HCT116 (cell line): ENCODE data around the gene KPNA2. TPM values are rescaled to one million over a fixed set of nuclear protein-coding genes. Genes with fewer than 3 reads are reported as not detected.
"Not testable (repeated sequence)": the region's sequence is repeated elsewhere in the genome, so short reads cannot be mapped to it uniquely, and the experiment has no call there.

ENCODE experiments used
- ATAC-seq: fragments of 200-7000 bp; cut with Tn5 transposase; 2 replicates; pipeline ENCODE4 v1.9.1; 2020; ENCODE audit warnings: mild to moderate bottlenecking, moderate library complexity
- BruUV-seq: library from RNA; stranded (reverse); fragments of 400-500 nt; replicated peaks from 2 replicates; lab custom pipeline; 2021; lab: Mats Ljungman, UMichigan
- CTCF ChIA-PET: fragments of 300-600 bp; sonication (Branson Sonifier 250); formaldehyde crosslinking; loops from one replicate; lab custom pipeline; 2021; ENCODE audit warnings: antibody characterized with exemption; lab: Charles Lee
- POLR2A ChIA-PET: fragments of 300-600, 350-600 bp; sonication (Branson Sonifier 250); formaldehyde crosslinking; loops from one replicate; lab custom pipeline; 2021; ENCODE audit warnings: antibody characterized with exemption; lab: Charles Lee
- RAD21 ChIA-PET, 2 experiments: fragments of 300-600 bp; sonication (Branson Sonifier 250); formaldehyde crosslinking; loops; one replicate each; lab custom pipeline; 2023; ENCODE audit warnings: low total read pairs in 2 of 2; ENCODE audit not compliant: uncharacterized antibody in 2 of 2, unreplicated experiment in 2 of 2, low non-redundant PET in 1 of 2; lab: Charles Lee
- DNase-seq: peaks from one replicate; pipeline ENCODE4 v3.0.0-alpha.2; 2010; ENCODE audit warnings: low read depth, low spot score
- H2AFZ ChIP-seq: fragments of 200-600 bp; shearing (Covaris generic), sonication (generic); 2 replicates; pipeline ENCODE4 v1.6.1; 2017; ENCODE audit warnings: low read depth, mixed run types, mixed read lengths, antibody characterized with exemption, low read length; ENCODE audit not compliant: poor library complexity, severe bottlenecking
- H3K27ac ChIP-seq: 2 replicates; pipeline ENCODE4 v1.5.1; 2012; ENCODE audit warnings: low read depth, low read length
- H3K27me3 ChIP-seq: fragments of 200-600 bp; sonication (generic); 2 replicates; pipeline ENCODE4 v1.6.1; 2016; ENCODE audit warnings: mixed run types, low read length, mixed read lengths; ENCODE audit not compliant: insufficient read depth
- H3K36me3 ChIP-seq, 2 experiments: fragments of 200-500 bp in 1 of 2; fragments of 200-600 bp in 1 of 2; sonication (Bioruptor generic) in 1 of 2; sonication (generic) in 1 of 2; 2 replicates each; pipeline versions ENCODE4 v1.5.1 to v1.6.1; 2014 to 2016; ENCODE audit warnings: low read length in 2 of 2, inconsistent platforms in 1 of 2, mixed read lengths in 1 of 2, mixed run types in 1 of 2; ENCODE audit not compliant: insufficient read depth in 2 of 2, control insufficient read depth in 1 of 2
- H3K4me1 ChIP-seq, 2 experiments: fragments of 200-600 bp in 1 of 2; sonication (generic) in 1 of 2; 2 replicates each; pipeline versions ENCODE4 v1.5.1 to v1.6.1; 2012 to 2017; ENCODE audit warnings: low read length in 2 of 2, inconsistent platforms in 1 of 2, mild to moderate bottlenecking in 1 of 2, mixed read lengths in 1 of 2, mixed run types in 1 of 2, moderate library complexity in 1 of 2; ENCODE audit not compliant: insufficient read depth in 2 of 2, control insufficient read depth in 1 of 2
- H3K4me2 ChIP-seq: fragments of 200-600 bp; sonication (generic); 2 replicates; pipeline ENCODE4 v1.6.1; 2017; ENCODE audit warnings: mixed run types, low read length, mixed read lengths
- H3K4me3 ChIP-seq, 2 experiments: fragments of 200-600 bp in 1 of 2; sonication (generic) in 1 of 2; replicated peaks in 1 of 2; 2 replicates each; pipeline ENCODE4 v1.5.1; 2011 to 2016; ENCODE audit warnings: low read length in 2 of 2, control low read depth in 1 of 2, low read depth in 1 of 2, mild to moderate bottlenecking in 1 of 2, mixed read lengths in 1 of 2, mixed run types in 1 of 2
- H3K79me2 ChIP-seq: fragments of 200-600 bp; sonication (generic); 2 replicates; pipeline ENCODE4 v1.6.1; 2017; ENCODE audit warnings: mild to moderate bottlenecking, mixed run types, low read length, moderate library complexity, mixed read lengths; ENCODE audit not compliant: insufficient read depth
- H3K9ac ChIP-seq: fragments of 200-600 bp; sonication (generic); 2 replicates; pipeline ENCODE4 v1.6.1; 2016; ENCODE audit warnings: low read length, mixed read lengths
- H3K9me2 ChIP-seq: fragments of 200-600 bp; sonication (generic), shearing (Covaris generic); 2 replicates; pipeline ENCODE4 v1.6.1; 2017; ENCODE audit warnings: mixed run types, mild to moderate bottlenecking, moderate library complexity; ENCODE audit not compliant: insufficient read depth
- H3K9me3 ChIP-seq, 2 experiments: fragments of 200-500 bp in 1 of 2; fragments of 200-600 bp in 1 of 2; sonication (Bioruptor generic) in 1 of 2; sonication (generic) in 1 of 2; 2 replicates each; pipeline ENCODE4 v1.6.1; 2014 to 2017; ENCODE audit warnings: low read length in 2 of 2, mixed read lengths in 2 of 2, inconsistent platforms in 1 of 2, low read depth in 1 of 2, mild to moderate bottlenecking in 1 of 2, mixed run types in 1 of 2, moderate library complexity in 1 of 2; ENCODE audit not compliant: control insufficient read depth in 1 of 2, insufficient read depth in 1 of 2
- H4K20me1 ChIP-seq: fragments of 200-600 bp; sonication (generic), shearing (Covaris generic); 2 replicates; pipeline ENCODE4 v1.6.1; 2017; ENCODE audit warnings: mixed run types, mild to moderate bottlenecking, moderate library complexity; ENCODE audit not compliant: insufficient read depth
- ATF3 ChIP-seq: IDR thresholded peaks from 2 replicates; pipeline ENCODE4 v1.6.1; 2012
- CEBPB ChIP-seq: IDR thresholded peaks from 2 replicates; pipeline ENCODE4 v1.6.1; 2012; ENCODE audit warnings: low read depth
- CTCF ChIP-seq, 3 experiments: fragments of 200-600 bp in 1 of 3; sonication (generic) in 1 of 3; IDR thresholded peaks in 2 of 3; conservative IDR thresholded peaks in 1 of 3; 2 replicates each; pipeline ENCODE4 v1.5.1; 2012 to 2017; ENCODE audit warnings: low read depth in 2 of 3, low read length in 2 of 3, antibody characterized with exemption in 1 of 3, borderline replicate concordance in 1 of 3, control low read depth in 1 of 3, mild to moderate bottlenecking in 1 of 3, mixed read lengths in 1 of 3, mixed run types in 1 of 3, moderate library complexity in 1 of 3; ENCODE audit not compliant: insufficient read depth in 1 of 3
- EGR1 ChIP-seq: IDR thresholded peaks from 2 replicates; pipeline ENCODE4 v1.6.1; 2012; ENCODE audit warnings: low read depth
- ELF1 ChIP-seq: IDR thresholded peaks from 2 replicates; pipeline ENCODE4 v1.6.1; 2012; ENCODE audit warnings: low read depth, borderline replicate concordance
- JUND ChIP-seq: IDR thresholded peaks from 2 replicates; pipeline ENCODE4 v1.6.1; 2012
- POLR2A ChIP-seq: IDR thresholded peaks from 2 replicates; pipeline ENCODE4 v1.7.0; 2011; ENCODE audit warnings: borderline replicate concordance; ENCODE audit not compliant: insufficient read depth, insufficient read length; ENCODE audit errors: extremely low read depth
- SIN3A ChIP-seq: IDR thresholded peaks from 2 replicates; pipeline ENCODE4 v1.6.1; 2012; ENCODE audit warnings: low read depth
- SP1 ChIP-seq: IDR thresholded peaks from 2 replicates; pipeline ENCODE4 v1.6.1; 2012; ENCODE audit warnings: low read depth
- YY1 ChIP-seq: IDR thresholded peaks from 2 replicates; pipeline ENCODE4 v1.6.1; 2011; ENCODE audit warnings: low read length, low read depth, moderate library complexity, mild to moderate bottlenecking; ENCODE audit not compliant: insufficient replicate concordance; ENCODE audit errors: extremely low read depth
- ZNF274 ChIP-seq: fragments of 200-500 bp; sonication (Bioruptor generic); IDR thresholded peaks from 2 replicates; pipeline ENCODE4 v1.6.1; 2014; ENCODE audit warnings: mild to moderate bottlenecking, low read depth, low read length, inconsistent platforms
- intact Hi-C: fragments of 100-400 bp; cut with micrococcal nuclease; formaldehyde crosslinking; loops from 2 replicates; pipeline ENCODE4 v1.10.0; 2022
- total RNA-seq: library from RNA; stranded (reverse); gene quantifications from one replicate; pipeline ENCODE4 v1.2.1, GENCODE V29; 2021; ENCODE audit not compliant: unreplicated experiment
- TF ChIP-seq, protein P1 (sequence below): IDR thresholded peaks from 2 replicates; pipeline ENCODE4 v1.6.1; 2012; ENCODE audit warnings: low read depth
- TF ChIP-seq, protein P2 (sequence below): IDR thresholded peaks from 2 replicates; pipeline ENCODE4 v1.6.1; 2012

KPNA2 gene
- total RNA-seq, 1 experiment from 2014 or later, result 330 TPM

- H4K20me1 ChIP-seq, H3K4me3 ChIP-seq, ATAC-seq, CTCF ChIA-PET, H3K9me3 ChIP-seq, H3K4me2 ChIP-seq, DNase-seq, H3K27ac ChIP-seq, H3K36me3 ChIP-seq, intact Hi-C loops, H3K27me3 ChIP-seq, H2AFZ ChIP-seq, BruUV-seq, H3K9ac ChIP-seq, H3K9me2 ChIP-seq, RAD21 ChIA-PET, POLR2A ChIA-PET: not testable (repeated sequence)
- peaks cover 15 to 40% of the 10 kb centered on the region in 2 experiments for H3K4me1 ChIP-seq
- peaks cover 15% of the 10 kb centered on the region for H3K79me2 ChIP-seq
Measured at GRCh38 chr17:67996301-67997171, 39.0 kb upstream of the KPNA2 start, which contains the start of gene C17orf58. TSS of gene C17orf58 (minus strand) at chr17:67996469. CDS start at chr17:67996198, 271 bp downstream.

- TF ChIP-seq ELF1, result no peak
- no peak for TF ChIP-seq CEBPB
- TF ChIP-seq CTCF (IDR thresholded peaks at IDR 0.05 in 2 of 3, conservative IDR thresholded peaks at IDR 0.05 in 1 of 3; ENCODE audit: borderline replicate concordance in 1 of 3, insufficient read depth in 1 of 3, low read depth in 2 of 3, low read length in 2 of 3), result no peak
- TF ChIP-seq JUND, result no peak
- TF ChIP-seq, protein P1, sequence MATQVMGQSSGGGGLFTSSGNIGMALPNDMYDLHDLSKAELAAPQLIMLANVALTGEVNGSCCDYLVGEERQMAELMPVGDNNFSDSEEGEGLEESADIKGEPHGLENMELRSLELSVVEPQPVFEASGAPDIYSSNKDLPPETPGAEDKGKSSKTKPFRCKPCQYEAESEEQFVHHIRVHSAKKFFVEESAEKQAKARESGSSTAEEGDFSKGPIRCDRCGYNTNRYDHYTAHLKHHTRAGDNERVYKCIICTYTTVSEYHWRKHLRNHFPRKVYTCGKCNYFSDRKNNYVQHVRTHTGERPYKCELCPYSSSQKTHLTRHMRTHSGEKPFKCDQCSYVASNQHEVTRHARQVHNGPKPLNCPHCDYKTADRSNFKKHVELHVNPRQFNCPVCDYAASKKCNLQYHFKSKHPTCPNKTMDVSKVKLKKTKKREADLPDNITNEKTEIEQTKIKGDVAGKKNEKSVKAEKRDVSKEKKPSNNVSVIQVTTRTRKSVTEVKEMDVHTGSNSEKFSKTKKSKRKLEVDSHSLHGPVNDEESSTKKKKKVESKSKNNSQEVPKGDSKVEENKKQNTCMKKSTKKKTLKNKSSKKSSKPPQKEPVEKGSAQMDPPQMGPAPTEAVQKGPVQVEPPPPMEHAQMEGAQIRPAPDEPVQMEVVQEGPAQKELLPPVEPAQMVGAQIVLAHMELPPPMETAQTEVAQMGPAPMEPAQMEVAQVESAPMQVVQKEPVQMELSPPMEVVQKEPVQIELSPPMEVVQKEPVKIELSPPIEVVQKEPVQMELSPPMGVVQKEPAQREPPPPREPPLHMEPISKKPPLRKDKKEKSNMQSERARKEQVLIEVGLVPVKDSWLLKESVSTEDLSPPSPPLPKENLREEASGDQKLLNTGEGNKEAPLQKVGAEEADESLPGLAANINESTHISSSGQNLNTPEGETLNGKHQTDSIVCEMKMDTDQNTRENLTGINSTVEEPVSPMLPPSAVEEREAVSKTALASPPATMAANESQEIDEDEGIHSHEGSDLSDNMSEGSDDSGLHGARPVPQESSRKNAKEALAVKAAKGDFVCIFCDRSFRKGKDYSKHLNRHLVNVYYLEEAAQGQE, result no peak
- no peak for TF ChIP-seq ZNF274
- no peak for TF ChIP-seq EGR1
- no peak for TF ChIP-seq ATF3
- no peak for TF ChIP-seq SP1
- TF ChIP-seq SIN3A, result no peak
- no peak for TF ChIP-seq POLR2A
- no peak for TF ChIP-seq YY1
- TF ChIP-seq, protein P2, sequence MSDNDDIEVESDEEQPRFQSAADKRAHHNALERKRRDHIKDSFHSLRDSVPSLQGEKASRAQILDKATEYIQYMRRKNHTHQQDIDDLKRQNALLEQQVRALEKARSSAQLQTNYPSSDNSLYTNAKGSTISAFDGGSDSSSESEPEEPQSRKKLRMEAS, result no peak
- H3K4me1 ChIP-seq, result peaks cover 12 to 30% of the 10 kb centered on the region in 2 experiments
- ChIA-PET CTCF (interaction anchor here (0.7 kb wide), 1 partner anchor 11 kb away, joined by 4 read pairs; no protein-coding TSS in a partner anchor), POLR2A (interaction anchor here (0.8 to 0.9 kb wide), 2 partner anchors 11 to 21 kb away, joined by 3 read pairs; no protein-coding TSS in a partner anchor), RAD21 (no interaction called here)
- no peak overlapping the region for H3K27ac ChIP-seq
- H3K9me2 ChIP-seq, result no peaks in the 10 kb centered on the region
- BruUV-seq, result no TSS peak
- H2AFZ ChIP-seq, result no peak overlapping the region
- H3K79me2 ChIP-seq, result no peaks in the 10 kb centered on the region
- no peaks in the 10 kb centered on the region for H3K36me3 ChIP-seq
- no peaks in the 10 kb centered on the region for H4K20me1 ChIP-seq
- no peaks in the 10 kb centered on the region for H3K27me3 ChIP-seq
- no peak overlapping the region for H3K9ac ChIP-seq
- intact Hi-C loops, result no loop called here
- no peak overlapping the region for H3K4me3 ChIP-seq
- DNase-seq (no peak), ATAC-seq (no peak)
- H3K9me3 ChIP-seq, result no peaks in the 10 kb centered on the region
- no peak overlapping the region for H3K4me2 ChIP-seq
Measured at GRCh38 chr17:67998466-67998865, 37.1 kb upstream of the KPNA2 start.
